GM12891 (cell line): Measurements from ENCODE around the gene FHAD1. TPM values are rescaled to one million over a fixed set of nuclear protein-coding genes. Genes with fewer than 3 reads are reported as not detected.

Source experiments
- DNase-seq: peaks from one replicate; pipeline ENCODE4 v3.0.0; 2011; ENCODE audit warnings: low spot score; ENCODE audit not compliant: insufficient read length
- FAIRE-seq: peaks from 2 replicates; lab custom pipeline; 2011; peaks lifted over from hg19 to GRCh38; lab: Jason Lieb, UNC
- PAX5 ChIP-seq: IDR thresholded peaks from 2 replicates; pipeline ENCODE4 v1.6.1; 2011; ENCODE audit warnings: low read length, moderate library complexity, mild to moderate bottlenecking; ENCODE audit not compliant: insufficient read depth, severe bottlenecking
- POLR2A ChIP-seq: IDR thresholded peaks from 2 replicates; pipeline ENCODE4 v1.6.1; 2011; ENCODE audit warnings: low read depth, low read length, control low read depth
- POLR2AphosphoS5 ChIP-seq: IDR thresholded peaks from 2 replicates; pipeline ENCODE4 v1.6.1; 2011; ENCODE audit warnings: low read depth, low read length, control low read depth
- POU2F2 ChIP-seq: IDR thresholded peaks from 2 replicates; pipeline ENCODE4 v1.6.1; 2011; ENCODE audit warnings: low read depth, mild to moderate bottlenecking, control low read depth, low read length, moderate library complexity
- SPI1 ChIP-seq: IDR thresholded peaks from 2 replicates; pipeline ENCODE4 v1.6.1; 2011; ENCODE audit warnings: low read depth, low read length, control low read depth
- TAF1 ChIP-seq: IDR thresholded peaks from 2 replicates; pipeline ENCODE4 v1.6.1; 2011; ENCODE audit warnings: low read depth, low read length, control low read depth
- polyA plus RNA-seq: library from polyadenylated mRNA; unstranded; fragments of >200 nt; gene quantifications from one replicate; pipeline ENCODE4 v1.2.1, GENCODE V29; 2012; ENCODE audit warnings: low read depth, missing spikeins, inconsistent platforms; ENCODE audit not compliant: missing spikeins

The FHAD1 gene
- 0.15 TPM for polyA plus RNA-seq

DNA sequence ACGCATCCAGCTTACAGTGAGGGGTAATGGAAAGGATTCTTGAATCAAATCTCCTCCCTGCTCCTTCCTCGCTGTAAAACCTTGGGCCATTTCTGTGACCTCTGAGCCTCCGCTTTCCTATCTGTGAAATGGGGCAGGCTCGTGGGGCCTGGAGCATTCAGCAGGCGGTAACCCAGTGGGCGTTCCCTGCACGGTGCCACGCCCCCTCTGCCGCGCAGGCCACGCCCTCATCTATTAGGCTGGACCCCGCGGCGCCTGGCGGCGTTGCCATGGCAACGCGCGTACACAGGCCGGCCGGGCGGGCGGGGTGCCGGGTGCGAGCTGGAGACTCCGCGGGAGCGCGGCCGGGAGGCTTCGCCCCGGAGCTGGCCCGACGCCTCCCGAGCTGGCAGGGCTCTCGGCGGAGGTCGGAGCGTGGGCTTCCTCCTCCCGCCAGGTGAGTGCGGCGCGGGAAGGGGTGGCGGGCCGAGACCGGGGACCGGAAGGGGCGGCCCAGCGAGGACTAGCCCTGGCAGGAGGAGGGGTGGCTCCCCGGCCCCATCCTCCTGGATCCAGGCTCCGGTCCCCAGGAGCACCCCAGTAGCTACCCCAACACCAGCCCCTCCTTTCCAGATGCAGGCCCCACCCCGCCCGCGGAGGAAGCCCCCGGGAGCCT is at the start of gene FHAD1:
Gene FHAD1 (plus strand): TSS at position 264 of the 655 bp plus-strand sequence. CDS start 4,562 bp downstream, outside the sequence.
- DNase-seq, result peak; percentile 47
- FAIRE-seq, result peak; percentile 77
- TF ChIP-seq PAX5 (no peak), POLR2AphosphoS5 (no peak), POLR2A (no peak), TAF1 (no peak), SPI1 (no peak), POU2F2 (no peak)

DNA sequence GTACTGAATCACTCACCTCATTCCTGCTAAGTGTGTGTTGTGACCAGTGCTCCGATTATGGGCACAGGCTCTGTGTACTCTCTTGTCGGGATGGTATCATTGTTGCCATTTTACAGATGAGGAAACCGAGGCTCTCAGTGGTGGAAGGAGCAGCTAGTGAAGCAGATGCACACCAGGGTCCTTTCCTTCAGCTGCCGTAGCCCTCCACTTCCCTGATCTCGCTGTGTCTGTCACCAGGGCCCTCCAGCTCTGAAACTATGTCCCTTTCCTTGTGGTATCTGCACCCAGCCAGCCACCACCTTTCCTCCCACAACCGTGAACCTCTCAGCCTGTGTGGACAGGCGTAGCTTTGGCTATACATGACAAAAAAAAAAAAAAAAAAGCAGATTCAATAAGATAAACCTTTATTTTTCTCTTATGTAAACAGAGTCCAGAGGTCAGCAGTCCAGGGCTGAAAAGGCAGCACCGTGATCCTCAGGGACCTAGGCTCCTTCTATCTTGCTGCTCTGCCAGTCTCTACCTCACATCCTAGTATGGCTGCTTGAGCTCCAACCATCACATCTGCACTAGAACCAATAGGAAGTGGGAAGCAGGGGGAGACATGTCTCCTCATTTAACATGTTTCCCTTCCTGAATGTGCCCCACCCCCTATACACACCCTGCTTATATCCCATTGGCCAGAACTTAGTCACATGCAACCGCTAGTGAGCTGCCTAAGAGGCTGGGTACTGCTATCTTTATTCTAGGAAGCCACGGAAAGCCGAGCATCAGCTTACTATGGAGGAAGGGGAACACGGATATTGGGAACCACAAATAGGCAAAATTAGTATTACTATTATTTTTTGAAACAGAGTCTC is 49.2 kb upstream of the FHAD1 start:
- no peak for TF ChIP-seq POU2F2
- TF ChIP-seq TAF1, result no peak
- no peak for TF ChIP-seq SPI1
- TF ChIP-seq POLR2A, result no peak
- TF ChIP-seq POLR2AphosphoS5, result no peak
- TF ChIP-seq PAX5, result no peak
- FAIRE-seq (no peak), DNase-seq (no peak)

- DNase-seq (no peak), FAIRE-seq (no peak)
- TF ChIP-seq SPI1 (no peak), POLR2A (no peak), PAX5 (no peak), TAF1 (no peak), POLR2AphosphoS5 (no peak), POU2F2 (no peak)
Measured at GRCh38 chr1:15198684-15199083, 48.3 kb upstream of the FHAD1 start.

DNA sequence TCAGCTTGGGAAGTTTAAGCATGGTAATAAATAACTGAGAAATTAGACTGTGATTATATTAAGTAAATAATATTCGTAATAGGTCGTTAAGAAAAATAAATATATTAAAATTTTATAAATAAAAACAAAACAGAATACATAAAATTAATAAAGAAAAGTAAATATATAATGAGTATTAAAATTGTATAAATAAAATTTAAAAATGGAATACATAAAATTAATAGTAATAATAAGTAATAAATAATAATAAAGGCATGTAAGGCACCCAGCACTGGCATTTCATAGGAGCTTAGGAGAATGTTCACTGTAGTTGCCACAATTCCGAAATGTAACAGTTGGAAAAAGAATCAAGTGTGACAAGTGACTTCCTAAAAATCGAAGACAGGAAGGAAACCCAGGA is 45.8 kb upstream of the FHAD1 start:
- TF ChIP-seq POLR2AphosphoS5, result no peak
- TF ChIP-seq POLR2A, result no peak
- no peak for TF ChIP-seq POU2F2
- TF ChIP-seq TAF1, result no peak
- TF ChIP-seq SPI1, result no peak
- no peak for TF ChIP-seq PAX5
- FAIRE-seq (no peak), DNase-seq (no peak)

DNA sequence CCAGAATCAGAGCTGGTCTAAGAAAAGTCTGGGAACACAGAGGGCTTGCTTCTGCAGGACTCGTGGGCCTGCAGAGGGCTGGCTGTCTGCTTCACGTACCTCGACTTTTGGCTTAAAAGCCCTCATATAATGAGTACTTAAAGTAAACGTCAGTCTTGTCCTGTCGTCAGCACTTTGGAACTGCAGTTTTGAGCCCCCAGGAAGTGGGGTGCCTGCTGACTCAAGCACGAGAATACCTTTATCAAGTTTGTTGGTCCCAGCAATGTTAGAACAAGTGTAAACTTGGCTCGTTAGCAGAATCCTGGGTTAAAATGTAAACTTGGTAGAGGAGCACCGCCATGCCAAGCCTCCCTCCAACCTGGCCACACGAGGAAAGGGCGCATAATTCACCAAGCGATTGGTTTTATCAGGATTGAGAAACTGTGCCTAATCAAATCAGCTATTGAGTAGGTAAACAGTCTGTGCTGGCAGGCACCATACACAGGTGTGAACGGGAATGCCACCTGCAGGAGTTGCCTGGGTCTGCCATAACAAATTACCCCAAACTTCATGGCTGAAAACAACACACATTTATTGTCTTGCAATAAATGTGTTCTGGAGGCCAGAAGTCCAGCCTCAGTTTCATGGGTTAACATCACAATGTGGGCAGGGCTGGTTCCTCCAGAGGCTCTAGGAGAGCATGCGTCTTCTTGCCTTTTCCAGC is 45.0 kb upstream of the FHAD1 start:
- no peak for FAIRE-seq
- no peak for DNase-seq
- TF ChIP-seq SPI1 (no peak), POLR2AphosphoS5 (no peak), PAX5 (no peak), POU2F2 (no peak), POLR2A (no peak), TAF1 (no peak)

DNA sequence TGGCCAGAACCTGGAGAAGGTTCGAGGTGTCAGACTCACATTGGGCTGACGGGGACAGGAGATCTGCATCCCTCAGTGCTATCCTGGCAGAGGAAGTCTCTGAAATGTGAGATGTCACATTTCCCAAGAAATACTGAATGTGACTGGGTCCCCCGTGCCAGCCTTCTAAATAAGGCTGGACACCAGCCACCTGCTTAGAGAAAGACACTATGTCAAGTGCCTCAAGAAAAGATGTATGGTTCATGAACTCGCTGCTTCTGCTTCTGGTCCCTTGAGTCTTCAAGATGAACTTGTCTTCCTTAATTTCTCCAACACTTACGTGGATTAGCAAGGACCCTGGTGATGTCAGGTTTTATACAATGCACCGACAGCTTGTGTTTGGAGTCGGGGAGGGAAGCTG is 42.1 kb upstream of the FHAD1 start:
- FAIRE-seq, result no peak
- no peak for TF ChIP-seq SPI1
- no peak for TF ChIP-seq POU2F2
- TF ChIP-seq POLR2AphosphoS5, result no peak
- no peak for TF ChIP-seq POLR2A
- no peak for TF ChIP-seq TAF1
- no peak for TF ChIP-seq PAX5

GRCh38 chr1:15205586-15206346 is 41.3 kb upstream of the FHAD1 start:
- FAIRE-seq (no peak), DNase-seq (no peak)
- TF ChIP-seq TAF1 (no peak), POLR2AphosphoS5 (no peak)

More for the DNA sequence above, 42.1 kb upstream of the FHAD1 start:
- DNase-seq, result no peak

DNA sequence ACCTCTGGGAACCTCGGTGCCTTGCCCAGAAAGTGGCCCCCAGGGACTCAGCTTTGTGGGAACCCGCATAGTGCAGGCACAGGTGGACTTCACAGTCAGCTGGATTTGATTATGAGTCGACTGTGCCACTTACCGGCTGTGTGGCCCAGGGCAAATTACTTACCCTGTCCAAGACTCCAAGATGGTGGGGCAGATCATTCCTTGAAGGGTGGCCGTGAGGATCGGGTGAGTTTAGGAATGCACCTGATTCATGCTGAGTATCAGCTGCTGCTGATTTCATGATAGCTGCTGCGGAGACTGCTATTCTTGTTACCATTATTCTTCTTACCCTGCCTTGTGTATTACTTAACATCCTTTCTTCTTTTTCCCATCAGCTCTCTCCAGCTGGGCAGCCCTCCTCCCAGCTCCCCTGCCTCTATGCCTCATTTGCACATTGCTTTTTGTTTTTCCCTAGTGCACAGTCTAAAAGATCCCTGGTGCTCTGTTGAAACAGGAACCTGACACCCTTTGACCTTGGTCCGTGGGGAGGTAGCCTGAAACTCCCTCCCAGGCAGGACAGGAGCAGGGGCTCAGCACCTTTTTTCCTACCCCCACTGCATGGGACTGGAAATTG is 40.5 kb upstream of the FHAD1 start:
- DNase-seq (no peak), FAIRE-seq (no peak)
- TF ChIP-seq POLR2AphosphoS5, result no peak
- TF ChIP-seq POU2F2, result no peak
- no peak for TF ChIP-seq PAX5
- no peak for TF ChIP-seq SPI1
- TF ChIP-seq POLR2A, result no peak
- TF ChIP-seq TAF1, result no peak
